ENCODE measurements around the gene CEP70.
A peak's percentile ranks its signal among the peaks of the same experiment; 100 is the strongest.

DNA sequence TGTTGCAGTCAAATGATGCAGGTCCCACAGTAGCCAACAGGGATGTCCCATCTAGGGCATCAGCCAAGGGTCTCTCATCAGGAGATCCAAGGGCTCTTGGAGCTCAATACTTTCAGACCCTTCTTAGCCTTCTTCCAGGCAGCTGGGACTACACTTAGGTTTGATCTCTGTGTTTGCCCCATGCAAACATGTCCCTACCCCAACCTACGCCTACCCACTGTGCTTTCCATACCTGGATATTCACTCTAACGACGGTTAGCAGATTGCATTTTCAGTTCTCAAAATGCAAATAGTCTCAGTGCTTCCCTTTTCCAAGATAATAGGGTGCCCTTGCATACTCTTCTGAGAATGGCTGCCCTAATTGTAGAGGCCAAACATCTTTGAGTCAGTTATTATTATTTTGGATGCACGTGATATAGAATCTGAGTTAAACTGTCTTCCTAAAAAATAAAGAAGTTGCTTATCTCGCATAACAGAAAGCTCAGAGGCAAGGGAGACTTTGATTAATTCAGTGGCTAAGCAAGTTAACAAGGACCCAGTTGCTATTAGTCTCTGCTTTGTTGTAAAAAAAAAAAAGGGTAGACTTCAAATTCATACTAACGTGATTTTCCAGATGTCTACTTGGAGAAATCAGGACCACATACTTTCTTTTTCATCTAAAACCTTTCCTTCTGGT lies 1.0 kb upstream of the CEP70 start:
- TF ChIP-seq, protein P1, sequence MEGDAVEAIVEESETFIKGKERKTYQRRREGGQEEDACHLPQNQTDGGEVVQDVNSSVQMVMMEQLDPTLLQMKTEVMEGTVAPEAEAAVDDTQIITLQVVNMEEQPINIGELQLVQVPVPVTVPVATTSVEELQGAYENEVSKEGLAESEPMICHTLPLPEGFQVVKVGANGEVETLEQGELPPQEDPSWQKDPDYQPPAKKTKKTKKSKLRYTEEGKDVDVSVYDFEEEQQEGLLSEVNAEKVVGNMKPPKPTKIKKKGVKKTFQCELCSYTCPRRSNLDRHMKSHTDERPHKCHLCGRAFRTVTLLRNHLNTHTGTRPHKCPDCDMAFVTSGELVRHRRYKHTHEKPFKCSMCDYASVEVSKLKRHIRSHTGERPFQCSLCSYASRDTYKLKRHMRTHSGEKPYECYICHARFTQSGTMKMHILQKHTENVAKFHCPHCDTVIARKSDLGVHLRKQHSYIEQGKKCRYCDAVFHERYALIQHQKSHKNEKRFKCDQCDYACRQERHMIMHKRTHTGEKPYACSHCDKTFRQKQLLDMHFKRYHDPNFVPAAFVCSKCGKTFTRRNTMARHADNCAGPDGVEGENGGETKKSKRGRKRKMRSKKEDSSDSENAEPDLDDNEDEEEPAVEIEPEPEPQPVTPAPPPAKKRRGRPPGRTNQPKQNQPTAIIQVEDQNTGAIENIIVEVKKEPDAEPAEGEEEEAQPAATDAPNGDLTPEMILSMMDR (IDR thresholded peaks at IDR 0.05), result peak; percentile 34
- TF ChIP-seq, protein P2, sequence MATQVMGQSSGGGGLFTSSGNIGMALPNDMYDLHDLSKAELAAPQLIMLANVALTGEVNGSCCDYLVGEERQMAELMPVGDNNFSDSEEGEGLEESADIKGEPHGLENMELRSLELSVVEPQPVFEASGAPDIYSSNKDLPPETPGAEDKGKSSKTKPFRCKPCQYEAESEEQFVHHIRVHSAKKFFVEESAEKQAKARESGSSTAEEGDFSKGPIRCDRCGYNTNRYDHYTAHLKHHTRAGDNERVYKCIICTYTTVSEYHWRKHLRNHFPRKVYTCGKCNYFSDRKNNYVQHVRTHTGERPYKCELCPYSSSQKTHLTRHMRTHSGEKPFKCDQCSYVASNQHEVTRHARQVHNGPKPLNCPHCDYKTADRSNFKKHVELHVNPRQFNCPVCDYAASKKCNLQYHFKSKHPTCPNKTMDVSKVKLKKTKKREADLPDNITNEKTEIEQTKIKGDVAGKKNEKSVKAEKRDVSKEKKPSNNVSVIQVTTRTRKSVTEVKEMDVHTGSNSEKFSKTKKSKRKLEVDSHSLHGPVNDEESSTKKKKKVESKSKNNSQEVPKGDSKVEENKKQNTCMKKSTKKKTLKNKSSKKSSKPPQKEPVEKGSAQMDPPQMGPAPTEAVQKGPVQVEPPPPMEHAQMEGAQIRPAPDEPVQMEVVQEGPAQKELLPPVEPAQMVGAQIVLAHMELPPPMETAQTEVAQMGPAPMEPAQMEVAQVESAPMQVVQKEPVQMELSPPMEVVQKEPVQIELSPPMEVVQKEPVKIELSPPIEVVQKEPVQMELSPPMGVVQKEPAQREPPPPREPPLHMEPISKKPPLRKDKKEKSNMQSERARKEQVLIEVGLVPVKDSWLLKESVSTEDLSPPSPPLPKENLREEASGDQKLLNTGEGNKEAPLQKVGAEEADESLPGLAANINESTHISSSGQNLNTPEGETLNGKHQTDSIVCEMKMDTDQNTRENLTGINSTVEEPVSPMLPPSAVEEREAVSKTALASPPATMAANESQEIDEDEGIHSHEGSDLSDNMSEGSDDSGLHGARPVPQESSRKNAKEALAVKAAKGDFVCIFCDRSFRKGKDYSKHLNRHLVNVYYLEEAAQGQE (IDR thresholded peaks at IDR 0.05; ENCODE audit: insufficient read depth in 1 of 2, low read depth in 2 of 2, low read length in 1 of 2), result no peak
- no peak for TF ChIP-seq SIN3A (IDR thresholded peaks at IDR 0.05; ENCODE audit: borderline replicate concordance, insufficient read depth, low read depth, low read length)
- no peak for TF ChIP-seq POLR2AphosphoS5 (IDR thresholded peaks at IDR 0.05; ENCODE audit: low read depth, low read length)
